ENCODE data around the gene SYNDIG1. TPM values are rescaled to one million over a fixed set of nuclear protein-coding genes. Genes with fewer than 3 reads are reported as not detected.

The SYNDIG1 gene
- polyA plus RNA-seq, 1 donor from 2014 or later, result 0.22 TPM

DNA sequence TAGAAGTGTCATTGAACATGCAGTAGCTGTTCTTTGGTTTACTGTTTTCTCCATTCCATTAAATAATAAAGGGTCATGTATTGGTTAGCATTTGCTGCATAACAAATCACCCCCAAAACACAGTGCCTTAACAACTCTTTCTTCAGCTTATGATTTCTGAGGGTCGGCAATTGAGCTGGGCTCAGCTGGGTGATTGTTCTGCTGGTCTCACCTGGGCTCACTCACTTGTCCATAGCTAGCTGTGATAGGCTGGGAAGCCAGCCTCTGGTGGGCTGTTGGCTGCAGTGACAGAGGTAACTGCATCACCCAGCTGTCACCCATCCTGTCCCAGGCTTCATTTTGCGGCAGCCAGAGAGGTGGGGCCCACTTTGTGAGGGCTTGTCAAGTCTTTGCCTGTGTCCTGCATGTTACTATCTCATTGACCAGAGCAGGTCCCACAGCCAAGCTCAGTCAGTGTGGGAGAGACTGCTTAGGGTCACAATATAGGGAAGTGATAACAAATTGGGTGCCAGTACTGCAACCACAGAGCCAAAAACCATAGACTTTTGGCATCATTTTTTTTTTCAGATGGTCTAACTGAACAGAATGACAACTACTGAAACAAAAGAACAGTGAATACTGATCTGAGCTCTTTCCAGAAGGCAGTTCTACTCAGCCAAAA is 76.9 kb downstream of the SYNDIG1 start:
- H3K4me3 ChIP-seq (ENCODE audit: low read length), result no peak overlapping the region
- H4K20me1 ChIP-seq (ENCODE audit: insufficient read depth), result no peaks in the 10 kb centered on the region
- no peaks in the 10 kb centered on the region for H3K9me3 ChIP-seq (ENCODE audit: low read length)
- H3F3A ChIP-seq (ENCODE audit: insufficient read depth, low read length, poor library complexity, severe bottlenecking), result no peaks in the 10 kb centered on the region
- H3K9me2 ChIP-seq (ENCODE audit: insufficient read depth, low read length), result no peaks in the 10 kb centered on the region
- H3K36me3 ChIP-seq (ENCODE audit: insufficient read depth, low read length), result no peaks in the 10 kb centered on the region
- TF ChIP-seq, protein P1, sequence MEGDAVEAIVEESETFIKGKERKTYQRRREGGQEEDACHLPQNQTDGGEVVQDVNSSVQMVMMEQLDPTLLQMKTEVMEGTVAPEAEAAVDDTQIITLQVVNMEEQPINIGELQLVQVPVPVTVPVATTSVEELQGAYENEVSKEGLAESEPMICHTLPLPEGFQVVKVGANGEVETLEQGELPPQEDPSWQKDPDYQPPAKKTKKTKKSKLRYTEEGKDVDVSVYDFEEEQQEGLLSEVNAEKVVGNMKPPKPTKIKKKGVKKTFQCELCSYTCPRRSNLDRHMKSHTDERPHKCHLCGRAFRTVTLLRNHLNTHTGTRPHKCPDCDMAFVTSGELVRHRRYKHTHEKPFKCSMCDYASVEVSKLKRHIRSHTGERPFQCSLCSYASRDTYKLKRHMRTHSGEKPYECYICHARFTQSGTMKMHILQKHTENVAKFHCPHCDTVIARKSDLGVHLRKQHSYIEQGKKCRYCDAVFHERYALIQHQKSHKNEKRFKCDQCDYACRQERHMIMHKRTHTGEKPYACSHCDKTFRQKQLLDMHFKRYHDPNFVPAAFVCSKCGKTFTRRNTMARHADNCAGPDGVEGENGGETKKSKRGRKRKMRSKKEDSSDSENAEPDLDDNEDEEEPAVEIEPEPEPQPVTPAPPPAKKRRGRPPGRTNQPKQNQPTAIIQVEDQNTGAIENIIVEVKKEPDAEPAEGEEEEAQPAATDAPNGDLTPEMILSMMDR (IDR thresholded peaks at IDR 0.05; ENCODE audit: poor library complexity, severe bottlenecking), result no peak
- no peak for TF ChIP-seq EZH2 (IDR thresholded peaks at IDR 0.05; ENCODE audit: borderline replicate concordance, insufficient read depth, low read length, poor library complexity, severe bottlenecking)
- TF ChIP-seq, protein P2, sequence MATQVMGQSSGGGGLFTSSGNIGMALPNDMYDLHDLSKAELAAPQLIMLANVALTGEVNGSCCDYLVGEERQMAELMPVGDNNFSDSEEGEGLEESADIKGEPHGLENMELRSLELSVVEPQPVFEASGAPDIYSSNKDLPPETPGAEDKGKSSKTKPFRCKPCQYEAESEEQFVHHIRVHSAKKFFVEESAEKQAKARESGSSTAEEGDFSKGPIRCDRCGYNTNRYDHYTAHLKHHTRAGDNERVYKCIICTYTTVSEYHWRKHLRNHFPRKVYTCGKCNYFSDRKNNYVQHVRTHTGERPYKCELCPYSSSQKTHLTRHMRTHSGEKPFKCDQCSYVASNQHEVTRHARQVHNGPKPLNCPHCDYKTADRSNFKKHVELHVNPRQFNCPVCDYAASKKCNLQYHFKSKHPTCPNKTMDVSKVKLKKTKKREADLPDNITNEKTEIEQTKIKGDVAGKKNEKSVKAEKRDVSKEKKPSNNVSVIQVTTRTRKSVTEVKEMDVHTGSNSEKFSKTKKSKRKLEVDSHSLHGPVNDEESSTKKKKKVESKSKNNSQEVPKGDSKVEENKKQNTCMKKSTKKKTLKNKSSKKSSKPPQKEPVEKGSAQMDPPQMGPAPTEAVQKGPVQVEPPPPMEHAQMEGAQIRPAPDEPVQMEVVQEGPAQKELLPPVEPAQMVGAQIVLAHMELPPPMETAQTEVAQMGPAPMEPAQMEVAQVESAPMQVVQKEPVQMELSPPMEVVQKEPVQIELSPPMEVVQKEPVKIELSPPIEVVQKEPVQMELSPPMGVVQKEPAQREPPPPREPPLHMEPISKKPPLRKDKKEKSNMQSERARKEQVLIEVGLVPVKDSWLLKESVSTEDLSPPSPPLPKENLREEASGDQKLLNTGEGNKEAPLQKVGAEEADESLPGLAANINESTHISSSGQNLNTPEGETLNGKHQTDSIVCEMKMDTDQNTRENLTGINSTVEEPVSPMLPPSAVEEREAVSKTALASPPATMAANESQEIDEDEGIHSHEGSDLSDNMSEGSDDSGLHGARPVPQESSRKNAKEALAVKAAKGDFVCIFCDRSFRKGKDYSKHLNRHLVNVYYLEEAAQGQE (IDR thresholded peaks at IDR 0.05; ENCODE audit: borderline replicate concordance), result no peak
- TF ChIP-seq TAF1 (IDR thresholded peaks at IDR 0.05; ENCODE audit: low read depth), result no peak
- TF ChIP-seq EP300 (conservative IDR thresholded peaks at IDR 0.05; ENCODE audit: poor library complexity, severe bottlenecking), result no peak
- no peak for TF ChIP-seq RAD21 (conservative IDR thresholded peaks at IDR 0.05)
- no peak for TF ChIP-seq SMC3 (conservative IDR thresholded peaks at IDR 0.05; ENCODE audit: poor library complexity)
- TF ChIP-seq MXI1 (conservative IDR thresholded peaks at IDR 0.05; ENCODE audit: poor library complexity, severe bottlenecking), result no peak
- no peak for TF ChIP-seq POLR2AphosphoS5 (IDR thresholded peaks at IDR 0.05)
- H2AFZ ChIP-seq (ENCODE audit: low read depth, low read length), result no peak overlapping the region
- no peak overlapping the region for H3K27ac ChIP-seq (ENCODE audit: low read length)
- H3K9ac ChIP-seq (ENCODE audit: low read length), result no peak overlapping the region
- H3K4me2 ChIP-seq (ENCODE audit: low read length), result no peak overlapping the region
- H3K27me3 ChIP-seq (ENCODE audit: insufficient read depth, low read depth, low read length), result no peaks in the 10 kb centered on the region
- H3K79me2 ChIP-seq (replicated peaks; ENCODE audit: insufficient read depth, low read length), result no peaks in the 10 kb centered on the region

DNA sequence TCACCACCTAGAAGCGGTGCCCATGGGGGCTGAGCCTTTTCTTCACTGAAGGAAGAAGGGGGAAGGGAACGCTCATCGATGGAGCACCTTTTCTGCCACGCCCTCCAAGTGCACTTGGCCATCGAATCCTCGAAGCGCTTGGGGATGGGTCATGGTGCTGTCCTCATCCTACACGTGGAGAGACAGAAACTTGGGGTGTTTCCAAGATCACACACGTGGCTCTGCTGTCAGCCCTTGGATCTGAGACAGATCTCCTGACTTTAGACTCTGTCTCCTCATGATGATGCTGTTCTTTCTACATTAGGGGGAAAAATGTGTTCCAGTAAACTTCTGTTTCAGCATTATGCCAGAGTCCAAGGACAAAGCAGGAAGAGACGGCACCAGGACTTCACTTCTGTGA is 78.5 kb downstream of the SYNDIG1 start:
- Histone ChIP-seq H3K79me2 (replicated peaks; ENCODE audit: insufficient read depth, low read length) (no peaks in the 10 kb centered on the region), H3K4me3 (ENCODE audit: low read length) (no peak overlapping the region), H3K4me2 (ENCODE audit: low read length) (no peak overlapping the region), H3K9ac (ENCODE audit: low read length) (no peak overlapping the region), H3K27me3 (ENCODE audit: insufficient read depth, low read depth, low read length) (no peaks in the 10 kb centered on the region), H4K20me1 (ENCODE audit: insufficient read depth) (no peaks in the 10 kb centered on the region), H2AFZ (ENCODE audit: low read depth, low read length) (no peak overlapping the region), H3K9me3 (ENCODE audit: low read length) (no peaks in the 10 kb centered on the region), H3K9me2 (ENCODE audit: insufficient read depth, low read length) (no peaks in the 10 kb centered on the region), H3K27ac (ENCODE audit: low read length) (no peak overlapping the region), H3F3A (ENCODE audit: insufficient read depth, low read length, poor library complexity, severe bottlenecking) (no peaks in the 10 kb centered on the region), H3K36me3 (ENCODE audit: insufficient read depth, low read length) (no peaks in the 10 kb centered on the region)
- TF ChIP-seq, protein P2 (IDR thresholded peaks at IDR 0.05; ENCODE audit: borderline replicate concordance), result no peak
- TF ChIP-seq SMC3 (conservative IDR thresholded peaks at IDR 0.05; ENCODE audit: poor library complexity) (no peak), MXI1 (conservative IDR thresholded peaks at IDR 0.05; ENCODE audit: poor library complexity, severe bottlenecking) (no peak), TAF1 (IDR thresholded peaks at IDR 0.05; ENCODE audit: low read depth) (no peak), EP300 (conservative IDR thresholded peaks at IDR 0.05; ENCODE audit: poor library complexity, severe bottlenecking) (no peak), EZH2 (IDR thresholded peaks at IDR 0.05; ENCODE audit: borderline replicate concordance, insufficient read depth, low read length, poor library complexity, severe bottlenecking) (no peak), POLR2AphosphoS5 (IDR thresholded peaks at IDR 0.05) (no peak), RAD21 (conservative IDR thresholded peaks at IDR 0.05) (no peak)
- TF ChIP-seq, protein P1 (IDR thresholded peaks at IDR 0.05; ENCODE audit: poor library complexity, severe bottlenecking), result no peak
